H1 (cell line): ENCODE data around the gene DYNC2H1. TPM values are rescaled to one million over a fixed set of nuclear protein-coding genes. Genes with fewer than 3 reads are reported as not detected.

Experiments
- CTCF ChIA-PET: fragments of 300-600 bp; sonication (Branson Sonifier 250); formaldehyde crosslinking; loops from one replicate; lab custom pipeline; 2021; ENCODE audit not compliant: partially characterized antibody; lab: Charles Lee
- POLR2A ChIA-PET: fragments of 300-600 bp; sonication (Branson Sonifier 250); formaldehyde crosslinking; loops from one replicate; lab custom pipeline; 2021; ENCODE audit warnings: inconsistent platforms; ENCODE audit not compliant: partially characterized antibody; lab: Charles Lee
- DNase-seq, 2 experiments: peaks; one replicate each; pipeline versions ENCODE4 v3.0.0 to v3.0.0-alpha.2; 2010 to 2022; ENCODE audit warnings: low spot score in 2 of 2, low read depth in 1 of 2, mixed read lengths in 1 of 2
- FAIRE-seq: peaks from 2 replicates; lab custom pipeline; 2011; peaks lifted over from hg19 to GRCh38; lab: Jason Lieb, UNC
- H2AFZ ChIP-seq: 2 replicates; pipeline ENCODE4 v1.8.1; 2012; ENCODE audit warnings: low read length, inconsistent platforms
- H2AK5ac ChIP-seq: 2 replicates; pipeline ENCODE4 v1.6.1; 2013; ENCODE audit warnings: low read depth, low read length
- H2BK120ac ChIP-seq: replicated peaks from 2 replicates; pipeline ENCODE3; 2013; ENCODE audit warnings: low read depth, low read length, inconsistent platforms
- H2BK12ac ChIP-seq: 2 replicates; pipeline ENCODE4 v1.6.1; 2013; ENCODE audit warnings: low read depth, low read length
- H2BK15ac ChIP-seq: 2 replicates; pipeline ENCODE4 v1.6.1; 2013; ENCODE audit warnings: low read length
- H2BK20ac ChIP-seq: 2 replicates; pipeline ENCODE4 v1.6.1; 2013; ENCODE audit warnings: low read length
- H2BK5ac ChIP-seq: 2 replicates; pipeline ENCODE4 v1.6.1; 2013; ENCODE audit warnings: low read depth, low read length
- H3K14ac ChIP-seq: 2 replicates; pipeline ENCODE4 v1.6.1; 2013; ENCODE audit warnings: inconsistent platforms; ENCODE audit not compliant: insufficient read length
- H3K18ac ChIP-seq: 2 replicates; pipeline ENCODE4 v1.6.1; 2013; ENCODE audit warnings: low read length; ENCODE audit errors: extremely low read depth
- H3K23ac ChIP-seq: 2 replicates; pipeline ENCODE4 v1.6.1; 2013; ENCODE audit warnings: inconsistent platforms; ENCODE audit not compliant: insufficient read length
- H3K23me2 ChIP-seq: 2 replicates; pipeline ENCODE4 v1.6.1; 2013; ENCODE audit warnings: low read depth, low read length
- H3K27ac ChIP-seq: 2 replicates; pipeline ENCODE4 v1.6.1; 2011; ENCODE audit warnings: low read depth, low read length, inconsistent platforms
- H3K27me3 ChIP-seq, 4 experiments: replicated peaks in 1 of 4; 1 replicate in 1 of 4; 2 replicates in 3 of 4; pipeline versions ENCODE4 v1.6.1 to v1.8.1; 2011 to 2013; ENCODE audit warnings: low read length in 3 of 4, mild to moderate bottlenecking in 3 of 4, inconsistent platforms in 2 of 4, mixed read lengths in 2 of 4, moderate library complexity in 1 of 4; ENCODE audit not compliant: control insufficient read depth in 3 of 4, insufficient read depth in 3 of 4; ENCODE audit errors: extremely low read depth in 1 of 4
- H3K36me3 ChIP-seq, 4 experiments: 2 replicates each; pipeline versions ENCODE4 v1.6.1 to v1.8.1; 2011 to 2013; ENCODE audit warnings: mild to moderate bottlenecking in 4 of 4, low read length in 3 of 4, moderate library complexity in 2 of 4, control low read depth in 1 of 4, inconsistent platforms in 1 of 4; ENCODE audit not compliant: insufficient read depth in 4 of 4, control insufficient read depth in 2 of 4
- H3K4ac ChIP-seq: replicated peaks from 2 replicates; pipeline ENCODE3; 2013; ENCODE audit warnings: low read length, low read depth, mixed read lengths, inconsistent platforms; ENCODE audit not compliant: insufficient read length
- H3K4me1 ChIP-seq, 4 experiments: replicated peaks in 1 of 4; 1 replicate in 1 of 4; 2 replicates in 3 of 4; pipeline versions ENCODE4 v1.6.1 to v1.8.1; 2011 to 2013; ENCODE audit warnings: low read length in 3 of 4, inconsistent platforms in 2 of 4, mixed read lengths in 1 of 4; ENCODE audit not compliant: insufficient read depth in 4 of 4, control insufficient read depth in 3 of 4
- H3K4me2 ChIP-seq, 2 experiments: 2 replicates each; pipeline versions ENCODE4 v1.6.1 to v1.8.1; 2011 to 2013; ENCODE audit warnings: low read depth in 2 of 2, low read length in 2 of 2, control low read depth in 1 of 2, inconsistent platforms in 1 of 2, mild to moderate bottlenecking in 1 of 2; ENCODE audit not compliant: insufficient read depth in 1 of 2
- H3K4me3 ChIP-seq, 4 experiments: fragments of 200-600, 300-600 bp in 1 of 4; sonication (generic), shearing (Covaris generic), sonication (Bioruptor Twin) in 1 of 4; 2 replicates each; pipeline versions ENCODE4 v1.5.1 to v1.8.1; 2011 to 2016; ENCODE audit warnings: low read length in 4 of 4, low read depth in 3 of 4, control low read depth in 2 of 4, inconsistent platforms in 2 of 4, mild to moderate bottlenecking in 2 of 4, mixed read lengths in 1 of 4, moderate library complexity in 1 of 4; ENCODE audit not compliant: insufficient read depth in 2 of 4; ENCODE audit errors: extremely low read depth in 1 of 4
- H3K56ac ChIP-seq: replicated peaks from 2 replicates; pipeline ENCODE3; 2013; ENCODE audit warnings: low read depth, mild to moderate bottlenecking, mixed read lengths, low read length, inconsistent platforms; ENCODE audit not compliant: insufficient read length
- H3K79me1 ChIP-seq: 2 replicates; pipeline ENCODE4 v1.6.1; 2013; ENCODE audit warnings: low read depth, low read length, control low read depth
- H3K79me2 ChIP-seq, 2 experiments: 2 replicates each; pipeline versions ENCODE4 v1.6.1 to v1.8.1; 2012 to 2013; ENCODE audit warnings: low read length in 2 of 2, mild to moderate bottlenecking in 2 of 2, inconsistent platforms in 1 of 2; ENCODE audit not compliant: insufficient read depth in 2 of 2, control insufficient read depth in 1 of 2
- H3K9ac ChIP-seq, 4 experiments: replicated peaks in 1 of 4; 1 replicate in 1 of 4; 2 replicates in 3 of 4; pipeline versions ENCODE4 v1.6.1 to v1.8.1; 2011 to 2013; ENCODE audit warnings: low read depth in 3 of 4, low read length in 3 of 4, control low read depth in 2 of 4, mild to moderate bottlenecking in 2 of 4, moderate library complexity in 2 of 4, inconsistent platforms in 1 of 4; ENCODE audit errors: extremely low read depth in 1 of 4
- H3K9me3 ChIP-seq, 2 experiments: 2 replicates each; pipeline versions ENCODE4 v1.6.1 to v1.8.1; 2012 to 2013; ENCODE audit warnings: mild to moderate bottlenecking in 2 of 2, moderate library complexity in 2 of 2, control low read depth in 1 of 2, inconsistent platforms in 1 of 2, low read depth in 1 of 2, low read length in 1 of 2, mixed read lengths in 1 of 2; ENCODE audit not compliant: insufficient read depth in 2 of 2
- H4K20me1 ChIP-seq, 2 experiments: replicated peaks in 1 of 2; 2 replicates each; pipeline versions ENCODE3 to v1.8.1; 2011 to 2013; ENCODE audit warnings: inconsistent platforms in 2 of 2, low read length in 2 of 2, mild to moderate bottlenecking in 1 of 2; ENCODE audit not compliant: insufficient read depth in 2 of 2, control insufficient read depth in 1 of 2
- H4K5ac ChIP-seq: 2 replicates; pipeline ENCODE4 v1.6.1; 2013; ENCODE audit warnings: low read length, low read depth, mixed read lengths, inconsistent platforms; ENCODE audit not compliant: insufficient read length
- H4K8ac ChIP-seq: 2 replicates; pipeline ENCODE4 v1.8.0; 2013; ENCODE audit warnings: mild to moderate bottlenecking, moderate library complexity, low read length, inconsistent platforms; ENCODE audit not compliant: insufficient read depth; ENCODE audit errors: extremely low read depth
- H4K91ac ChIP-seq: replicated peaks from 2 replicates; pipeline ENCODE3; 2013; ENCODE audit warnings: low read length, mixed read lengths, inconsistent platforms; ENCODE audit not compliant: insufficient read length
- SP1 ChIP-seq: IDR thresholded peaks from 2 replicates; pipeline ENCODE4 v1.6.1; 2011; ENCODE audit warnings: low read depth, low read length
- polyA plus RNA-seq, 7 experiments: library from polyadenylated mRNA; depleted of rRNA in 3 of 7; stranded (reverse) in 5 of 7; unstranded in 2 of 7; fragments of >200 nt in 5 of 7; fragments of 200-250 nt in 2 of 7; gene quantifications; 1 replicate in 5 of 7; 2 replicates in 1 of 7; 4 replicates in 1 of 7; pipeline versions ENCODE4 v1.2.1 to v1.2.3, GENCODE V29; 2011 to 2013; ENCODE audit warnings: missing spikeins in 2 of 7, mixed read lengths in 2 of 7
- total RNA-seq: library from RNA; stranded (reverse); fragmentation: NEBNext Ultra II Directional; extraction: Animal tissue kit (Norgen Biotek cat#: 25700); gene quantifications from 2 replicates; pipeline ENCODE4 v1.2.1, GENCODE V29; 2021

Gene DYNC2H1
- total and polyA plus RNA-seq, 2 of the 8 experiments (the other 6 are each of a cell fraction or from before 2014, with no cell fraction given): 6.2 to 12.0 TPM

DNA sequence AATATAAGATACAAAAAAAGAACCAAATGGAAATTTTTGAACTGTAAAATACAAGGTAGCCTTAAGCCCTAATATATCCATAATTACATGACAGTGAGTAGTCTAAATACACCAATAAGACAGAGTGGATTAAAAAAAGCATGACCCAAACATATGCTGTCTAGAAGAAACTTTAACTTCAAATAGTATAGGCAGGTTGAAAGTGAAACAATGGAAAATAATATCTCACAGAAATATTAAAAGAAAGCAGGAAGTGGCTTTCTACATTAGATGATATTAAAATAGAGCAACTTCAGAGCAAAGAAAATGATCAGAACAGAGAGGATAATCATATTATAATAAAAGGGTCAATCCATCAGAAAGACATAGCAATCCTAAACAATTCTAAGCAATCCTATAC lies 39.1 kb upstream of the DYNC2H1 start:
- Histone ChIP-seq H4K5ac (no peak overlapping the region), H2BK15ac (no peak overlapping the region), H3K27me3 (no peaks in the 10 kb centered on the region), H3K9ac (no peak overlapping the region), H2BK20ac (no peak overlapping the region), H3K14ac (no peak overlapping the region), H3K56ac (no peak overlapping the region), H3K27ac (no peak overlapping the region), H3K4me1 (peaks cover 0 to 3% (median 0%) of the 10 kb centered on the region in 4 experiments; a peak in 1 of 7 replicates), H2AFZ (no peak overlapping the region), H4K8ac (no peak overlapping the region), H3K36me3 (peaks cover 2 to 27% (median 11%) of the 10 kb centered on the region in 4 experiments; a peak in 5 of 8 replicates), H3K79me2 (peaks cover 4 to 76% of the 10 kb centered on the region in 2 experiments; a peak in 2 of 4 replicates), H3K23ac (no peak overlapping the region), H4K91ac (no peak overlapping the region), H4K20me1 (peaks cover 6 to 7% of the 10 kb centered on the region in 2 experiments), H3K4me2 (no peak overlapping the region), H3K4ac (no peak overlapping the region), H3K79me1 (peaks cover 2% of the 10 kb centered on the region), H3K9me3 (no peaks in the 10 kb centered on the region), H2BK5ac (no peak overlapping the region), H2BK120ac (no peak overlapping the region), H2BK12ac (no peak overlapping the region), H2AK5ac (no peak overlapping the region), H3K23me2 (no peaks in the 10 kb centered on the region), H3K18ac (no peak overlapping the region), H3K4me3 (no peak overlapping the region)
- DNase-seq (no peak), FAIRE-seq (no peak)
- ChIA-PET POLR2A (no interaction called here), CTCF (interaction anchor here (1.4 to 1.5 kb wide), 2 partner anchors 22 to 34 kb away, joined by 3 to 4 read pairs; partner anchors contain the start of gene DCUN1D5)
- TF ChIP-seq SP1: no peak
